Right cardiac atrium (tissue), 5 donors: Measurements from ENCODE around the gene TRIM23. TPM values are rescaled to one million over a fixed set of nuclear protein-coding genes. Genes with fewer than 3 reads are reported as not detected.

ENCODE experiments used
- ATAC-seq, 2 donors: fragments of 200-7000 bp; cut with Tn5 transposase; one replicate each; pipeline versions ENCODE4 v1.8.0 to v1.9.1; 2020; ENCODE audit warnings: moderate library complexity in 2 of 2, mild to moderate bottlenecking in 1 of 2
- DNase-seq, 3 donors: peaks; one replicate each; pipeline ENCODE4 v3.0.0-alpha.2; 2020
- H3K27ac ChIP-seq: one replicate; pipeline ENCODE4 v1.5.1; 2013; ENCODE audit warnings: mild to moderate bottlenecking, low read length, control low read depth, moderate library complexity
- H3K27me3 ChIP-seq: one replicate; pipeline ENCODE4 v1.6.1; 2013; ENCODE audit not compliant: control insufficient read depth, insufficient read depth
- H3K4me1 ChIP-seq: one replicate; pipeline ENCODE4 v1.6.1; 2013; ENCODE audit warnings: low read length; ENCODE audit not compliant: control insufficient read depth, insufficient read depth
- H3K4me3 ChIP-seq: one replicate; pipeline ENCODE4 v1.5.1; 2013; ENCODE audit warnings: low read length, control low read depth
- H3K9me3 ChIP-seq: one replicate; pipeline ENCODE4 v1.6.1; 2013; ENCODE audit warnings: low read length; ENCODE audit not compliant: control insufficient read depth
- WGBS: extraction: QIAGEN DNeasy Blood & Tissue Kit; methylation state at CpG from one replicate; pipeline ENCODE4 v1.1.7; 2013; 5-methylcytosine and 5-hydroxymethylcytosine counted together
- intact Hi-C, 4 donors: fragments of 100-400 bp; cut with DNase I; formaldehyde crosslinking; loops; one replicate each; pipeline versions ENCODE4 v1.11.0 to v1.14.0; 2022 to 2023
- long read RNA-seq, 4 donors: library from polyadenylated mRNA; unstranded; transcript quantifications; one replicate each; pipeline ENCODE4 v2.0.0, GENCODE V29; 2020 to 2021
- polyA plus RNA-seq: library from polyadenylated mRNA; stranded (reverse); fragments of 200-250 nt; gene quantifications from one replicate; pipeline ENCODE4 v1.2.3, GENCODE V29; 2013
- total RNA-seq, 4 donors: library from RNA; stranded (reverse); fragmentation: NEBNext Ultra II Directional; extraction: Animal tissue kit (Norgen Biotek cat#: 25700); gene quantifications; one replicate each; pipeline ENCODE4 v1.2.1, GENCODE V29; 2021
- donor health status: healthy with polysubstance abuse.
- donor health status: DM: no; HTN: yes; CAD: no.
- donor health status: DM: no; HTN: no; CAD: no.
- donor health status: DM: no; HTN: yes; CAD: no; lungs with severe emphysema.
- donor health status: DM: yes; HTN: yes; CAD: no.

Gene TRIM23
- total RNA-seq (10 to 100 TPM; 14.0 to 19.1 (median 18.5) TPM), polyA plus RNA-seq (6.5 TPM)
- long read RNA-seq, donor 1, full-length matches to known transcripts: 45 of 58 reads
- long read RNA-seq, donor 1, partial matches to known transcripts: 3 of 58 reads
- long read RNA-seq, donor 1, other reads (novel, unspliced or antisense): 10 of 58 reads
- long read RNA-seq, donor 2, full-length matches to known transcripts: 14 of 17 reads
- long read RNA-seq, donor 2, partial matches to known transcripts: 2 of 17 reads
- long read RNA-seq, donor 2, other reads (novel, unspliced or antisense): 1 of 17 reads
- long read RNA-seq, donor 3, full-length matches to known transcripts: 49 of 58 reads
- long read RNA-seq, donor 3, partial matches to known transcripts: 2 of 58 reads
- long read RNA-seq, donor 3, other reads (novel, unspliced or antisense): 7 of 58 reads
- long read RNA-seq, donor 4, full-length matches to known transcripts: 9 of 10 reads
- long read RNA-seq, donor 4, partial matches to known transcripts: 1 of 10 reads
- long read RNA-seq, donor 4, other reads (novel, unspliced or antisense): 0 of 10 reads

- intact Hi-C loops: no loop called here
- DNase-seq (peak; percentile 92 to 97 (median 96)), ATAC-seq (peak; percentile 99)
- no peaks in the 10 kb centered on the region for H3K9me3 ChIP-seq
- H3K4me3 ChIP-seq: peak within 1 kb of the TSS; percentile 87
- H3K27ac ChIP-seq: peak within 1 kb of the TSS; percentile 93
- H3K4me1 ChIP-seq: no peaks in the 10 kb centered on the region
- under 1% methylated on average over 32 of the region's 32 CpGs for WGBS
- H3K27me3 ChIP-seq: no peaks in the 10 kb centered on the region
These were observed at the start of gene TRIM23 for GRCh38 chr5:65624025-65624570. TSS of gene TRIM23 (minus strand) at chr5:65624333. CDS start at chr5:65624274, 59 bp downstream.

- no peak for ATAC-seq
- H3K27ac ChIP-seq: no peak overlapping the region
- H3K9me3 ChIP-seq: no peaks in the 10 kb centered on the region
- WGBS: 85% methylated on average over 1 of the region's 1 CpG
- DNase-seq: no peak
- intact Hi-C loops: no loop called here
- H3K4me3 ChIP-seq: no peak overlapping the region
- H3K4me1 ChIP-seq: no peaks in the 10 kb centered on the region
- H3K27me3 ChIP-seq: no peaks in the 10 kb centered on the region
These were observed 48.7 kb upstream of the TRIM23 start for GRCh38 chr5:65672796-65673195.

GRCh38 chr5:65668696-65669095 is 44.6 kb upstream of the TRIM23 start:
- 73% methylated on average over 7 of the region's 7 CpGs for WGBS
- intact Hi-C loops: no loop called here
- no peak for ATAC-seq
- H3K4me3 ChIP-seq: no peak overlapping the region
- no peak overlapping the region for H3K27ac ChIP-seq
- no peak for DNase-seq
- no peaks in the 10 kb centered on the region for H3K4me1 ChIP-seq
- no peaks in the 10 kb centered on the region for H3K9me3 ChIP-seq
- H3K27me3 ChIP-seq: no peaks in the 10 kb centered on the region

- Histone ChIP-seq H3K27ac (no peak overlapping the region), H3K4me1 (no peaks in the 10 kb centered on the region), H3K27me3 (no peaks in the 10 kb centered on the region), H3K4me3 (no peak overlapping the region), H3K9me3 (no peaks in the 10 kb centered on the region)
- WGBS: 73% methylated on average over 1 of the region's 1 CpG
- ATAC-seq: peak in 1 of 2 donors; percentile 41
- DNase-seq: no peak
- intact Hi-C loops: no loop called here
These were observed 39.8 kb upstream of the TRIM23 start for GRCh38 chr5:65663804-65664521.

GRCh38 chr5:65654713-65655112 is 30.6 kb upstream of the TRIM23 start:
- DNase-seq: no peak
- no peaks in the 10 kb centered on the region for H3K9me3 ChIP-seq
- WGBS: 85% methylated on average over 2 of the region's 2 CpGs
- no peak overlapping the region for H3K27ac ChIP-seq
- intact Hi-C loops: no loop called here
- H3K27me3 ChIP-seq: no peaks in the 10 kb centered on the region
- no peaks in the 10 kb centered on the region for H3K4me1 ChIP-seq
- H3K4me3 ChIP-seq: no peak overlapping the region
- no peak for ATAC-seq

GRCh38 chr5:65651144-65651543 is 27.0 kb upstream of the TRIM23 start:
- DNase-seq: no peak
- Histone ChIP-seq H3K9me3 (no peaks in the 10 kb centered on the region), H3K4me1 (no peaks in the 10 kb centered on the region), H3K4me3 (no peak overlapping the region), H3K27me3 (no peaks in the 10 kb centered on the region), H3K27ac (no peak overlapping the region)
- intact Hi-C loops: no loop called here
- ATAC-seq: no peak
- 75% methylated on average over 5 of the region's 5 CpGs for WGBS

- H3K27me3 ChIP-seq: no peaks in the 10 kb centered on the region
- H3K4me1 ChIP-seq: no peaks in the 10 kb centered on the region
- DNase-seq (no peak), ATAC-seq (no peak)
- no peak overlapping the region for H3K4me3 ChIP-seq
- no peaks in the 10 kb centered on the region for H3K9me3 ChIP-seq
- intact Hi-C loops: no loop called here
- H3K27ac ChIP-seq: no peak overlapping the region
These were observed 23.8 kb upstream of the TRIM23 start for GRCh38 chr5:65647941-65648340.

GRCh38 chr5:65646938-65647337 is 22.8 kb upstream of the TRIM23 start:
- DNase-seq (no peak), ATAC-seq (no peak)
- H3K9me3 ChIP-seq: no peaks in the 10 kb centered on the region
- 89% methylated on average over 2 of the region's 2 CpGs for WGBS
- no peaks in the 10 kb centered on the region for H3K27me3 ChIP-seq
- no peaks in the 10 kb centered on the region for H3K4me1 ChIP-seq
- H3K4me3 ChIP-seq: no peak overlapping the region
- intact Hi-C loops: no loop called here
- H3K27ac ChIP-seq: no peak overlapping the region

GRCh38 chr5:65640240-65640639 is 16.1 kb upstream of the TRIM23 start:
- H3K4me1 ChIP-seq: no peaks in the 10 kb centered on the region
- 97% methylated on average over 4 of the region's 4 CpGs for WGBS
- ATAC-seq: no peak
- intact Hi-C loops: no loop called here
- H3K9me3 ChIP-seq: no peaks in the 10 kb centered on the region
- no peaks in the 10 kb centered on the region for H3K27me3 ChIP-seq
- no peak for DNase-seq
- H3K27ac ChIP-seq: no peak overlapping the region
- H3K4me3 ChIP-seq: no peak overlapping the region

- intact Hi-C loops: no loop called here
- DNase-seq: no peak
- no peak for ATAC-seq
These were observed 6.8 kb upstream of the TRIM23 start for GRCh38 chr5:65630981-65631380.

GRCh38 chr5:65625743-65626142 is 1.6 kb upstream of the TRIM23 start:
- Histone ChIP-seq H3K4me1 (no peaks in the 10 kb centered on the region), H3K4me3 (peak overlapping the region; percentile 87), H3K9me3 (no peaks in the 10 kb centered on the region), H3K27ac (no peak overlapping the region), H3K27me3 (no peaks in the 10 kb centered on the region)
- no peak for DNase-seq
- no peak for ATAC-seq
- WGBS: 60% methylated on average over 6 of the region's 6 CpGs
- intact Hi-C loops: no loop called here

More at GRCh38 chr5:65630981-65631380, 6.8 kb upstream of the TRIM23 start:
- H3K4me1 ChIP-seq: no peaks in the 10 kb centered on the region
- no peaks in the 10 kb centered on the region for H3K9me3 ChIP-seq
- no peak overlapping the region for H3K4me3 ChIP-seq
- no peak overlapping the region for H3K27ac ChIP-seq
- no peaks in the 10 kb centered on the region for H3K27me3 ChIP-seq
